Measurements from ENCODE around the gene RAP1GDS1. TPM values are rescaled to one million over a fixed set of nuclear protein-coding genes. Genes with fewer than 3 reads are reported as not detected.

The RAP1GDS1 gene
- total RNA-seq, 4 donors from 2014 or later: 33.3 to 48.4 (median 35.4) TPM

- DNase-seq: no peak
- H3K4me3 ChIP-seq: no peak overlapping the region
- H3K27ac ChIP-seq: no peak overlapping the region
- no peaks in the 10 kb centered on the region for H3K4me1 ChIP-seq
- H3K36me3 ChIP-seq: no peaks in the 10 kb centered on the region
- no peaks in the 10 kb centered on the region for H3K27me3 ChIP-seq
- TF ChIP-seq POLR2A (IDR thresholded peaks at IDR 0.05) (no peak), CTCF (IDR thresholded peaks at IDR 0.05) (no peak)
- H3K9me3 ChIP-seq: no peaks in the 10 kb centered on the region
Measured at GRCh38 chr4:98377559-98377958, 116.4 kb downstream of the RAP1GDS1 start.

- Histone ChIP-seq H3K27me3 (no peaks in the 10 kb centered on the region), H3K36me3 (no peaks in the 10 kb centered on the region), H3K4me1 (no peaks in the 10 kb centered on the region), H3K27ac (no peak overlapping the region), H3K9me3 (no peaks in the 10 kb centered on the region), H3K4me3 (no peak overlapping the region)
- no peak for DNase-seq
- no peak for TF ChIP-seq POLR2A (IDR thresholded peaks at IDR 0.05)
Measured at GRCh38 chr4:98381306-98381705, 120.1 kb downstream of the RAP1GDS1 start.

DNA sequence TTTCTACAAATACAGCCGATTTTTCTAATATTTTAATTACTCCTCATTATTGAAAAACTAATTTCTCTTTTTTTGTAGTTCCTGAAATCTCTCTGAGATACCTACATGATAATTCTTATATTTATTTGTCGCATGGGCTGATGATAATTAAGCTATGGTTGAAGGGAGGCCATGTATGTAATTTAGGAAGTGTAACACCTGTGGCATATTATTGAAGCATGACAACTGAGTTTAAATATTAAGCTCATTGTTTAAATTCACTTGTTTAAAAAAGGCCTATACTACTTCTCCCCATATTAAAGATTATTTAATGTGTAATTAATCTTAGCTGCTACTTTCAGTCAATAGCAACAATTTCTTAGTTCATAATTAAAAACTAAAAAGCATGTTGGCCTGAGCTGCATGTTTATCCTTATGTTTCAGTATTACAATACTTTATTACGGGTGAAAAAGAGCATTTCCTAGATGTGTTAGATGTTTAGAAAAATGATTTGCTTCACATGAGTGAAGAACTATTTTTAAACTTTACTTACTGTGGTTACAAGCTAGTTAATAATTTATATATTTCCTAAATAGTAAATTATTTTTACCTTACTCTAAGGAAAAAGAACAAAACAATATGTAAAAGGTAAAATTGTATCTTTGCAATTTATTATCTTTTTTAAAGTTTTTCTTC, 122.4 kb downstream of the RAP1GDS1 start:
- Histone ChIP-seq H3K4me1 (no peaks in the 10 kb centered on the region), H3K9me3 (no peaks in the 10 kb centered on the region), H3K27me3 (no peaks in the 10 kb centered on the region), H3K4me3 (no peak overlapping the region), H3K36me3 (no peaks in the 10 kb centered on the region), H3K27ac (no peak overlapping the region)
- TF ChIP-seq POLR2A (IDR thresholded peaks at IDR 0.05) (no peak), CTCF (IDR thresholded peaks at IDR 0.05) (no peak)
- DNase-seq: no peak

- Histone ChIP-seq H3K27me3 (no peaks in the 10 kb centered on the region), H3K4me1 (no peaks in the 10 kb centered on the region), H3K27ac (no peak overlapping the region), H3K9me3 (no peaks in the 10 kb centered on the region), H3K4me3 (no peak overlapping the region), H3K36me3 (no peaks in the 10 kb centered on the region)
- no peak for DNase-seq
- no peak for TF ChIP-seq CTCF (IDR thresholded peaks at IDR 0.05)
- TF ChIP-seq POLR2A (IDR thresholded peaks at IDR 0.05): no peak
Measured at GRCh38 chr4:98385831-98386230, 124.6 kb downstream of the RAP1GDS1 start.

DNA sequence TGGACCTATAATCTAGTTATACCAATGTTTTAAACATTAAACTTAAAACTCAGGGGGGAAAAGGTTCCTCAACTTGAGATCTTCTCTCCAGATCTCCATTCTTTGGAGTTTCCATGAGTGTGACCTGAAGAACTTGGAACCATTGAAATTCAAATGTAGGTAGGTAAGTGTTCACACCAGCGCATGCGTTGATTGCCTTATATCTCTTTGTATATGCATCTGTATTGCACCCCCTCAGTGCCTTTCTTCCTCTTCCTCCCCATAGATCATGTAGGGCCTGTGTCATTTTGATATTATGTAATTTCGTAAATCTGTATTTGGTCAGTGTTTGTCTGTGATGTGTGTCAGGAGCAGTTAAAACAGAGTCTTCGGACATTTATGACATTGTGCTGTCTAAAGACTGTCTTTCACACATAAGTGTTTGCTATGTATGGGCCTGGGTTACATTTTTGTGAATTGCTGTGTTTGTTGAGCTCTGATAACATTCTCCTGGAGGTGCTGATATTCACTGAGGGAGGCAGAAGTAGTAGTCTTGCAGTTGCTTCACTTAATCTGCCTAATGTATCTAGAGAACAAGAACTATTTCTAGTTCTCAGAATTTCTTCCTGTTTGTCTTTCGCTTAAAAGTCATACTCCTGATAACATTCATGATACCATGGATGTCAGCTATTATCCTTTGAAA, 126.3 kb downstream of the RAP1GDS1 start:
- Histone ChIP-seq H3K27me3 (no peaks in the 10 kb centered on the region), H3K9me3 (no peaks in the 10 kb centered on the region), H3K36me3 (peaks cover 0 to 8% (median 0%) of the 10 kb centered on the region in 3 donors), H3K27ac (no peak overlapping the region), H3K4me3 (no peak overlapping the region), H3K4me1 (no peaks in the 10 kb centered on the region)
- TF ChIP-seq CTCF (IDR thresholded peaks at IDR 0.05): no peak
- no peak for TF ChIP-seq POLR2A (IDR thresholded peaks at IDR 0.05)
- no peak for DNase-seq

DNA sequence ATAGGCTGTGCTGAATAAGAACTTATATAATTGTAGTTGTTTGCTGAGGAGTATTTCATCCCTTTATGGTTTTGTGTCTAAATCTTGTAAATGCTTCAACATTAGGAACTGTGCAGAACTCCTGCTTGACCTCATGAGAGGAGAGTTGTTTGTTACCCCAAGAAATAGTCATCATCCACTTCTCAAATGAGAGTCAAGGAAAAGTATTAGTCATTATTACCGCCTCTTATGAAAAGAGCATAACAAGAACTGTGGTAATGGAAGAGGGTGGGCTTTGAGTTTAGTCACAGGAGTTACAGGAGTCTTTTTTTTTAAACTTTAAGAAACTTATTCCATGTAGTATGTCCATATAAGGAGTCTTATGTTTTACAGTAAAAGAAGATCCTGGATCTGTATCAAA, 132.9 kb downstream of the RAP1GDS1 start:
- H3K27ac ChIP-seq: no peak overlapping the region
- H3K4me1 ChIP-seq: no peaks in the 10 kb centered on the region
- DNase-seq: no peak
- H3K27me3 ChIP-seq: no peaks in the 10 kb centered on the region
- peaks cover 0 to 12% (median 0%) of the 10 kb centered on the region in 3 donors for H3K36me3 ChIP-seq
- TF ChIP-seq POLR2A (IDR thresholded peaks at IDR 0.05) (no peak), CTCF (IDR thresholded peaks at IDR 0.05) (no peak)
- no peaks in the 10 kb centered on the region for H3K9me3 ChIP-seq
- no peak overlapping the region for H3K4me3 ChIP-seq

Measured in Peyer's patch (tissue), 4 donors.